Loucy (cell line): ENCODE measurements around the gene ABLIM1.

Experiments used
- H2AFZ ChIP-seq: fragments of 200-600 bp; sonication (generic); 2 replicates; pipeline ENCODE4 v1.6.0; 2016; ENCODE audit warnings: antibody characterized with exemption, mild to moderate bottlenecking, low read length, moderate library complexity
- H3F3A ChIP-seq: fragments of 200-600 bp; 2 replicates; pipeline ENCODE4 v1.6.0; 2016; ENCODE audit warnings: antibody characterized with exemption, low read depth, mild to moderate bottlenecking
- H3K27me3 ChIP-seq: fragments of 200-600 bp; sonication (generic); 2 replicates; pipeline ENCODE4 v1.6.1; 2014; ENCODE audit warnings: low read length, mild to moderate bottlenecking; ENCODE audit not compliant: insufficient read depth, poor library complexity, severe bottlenecking
- H3K36me3 ChIP-seq: fragments of 200-600 bp; sonication (generic); 2 replicates; pipeline ENCODE4 v1.6.1; 2016; ENCODE audit warnings: low read length; ENCODE audit not compliant: insufficient read depth
- H3K4me1 ChIP-seq: fragments of 200-600 bp; sonication (generic); 2 replicates; pipeline ENCODE4 v1.5.1; 2014; ENCODE audit warnings: low read length, mild to moderate bottlenecking; ENCODE audit not compliant: insufficient read depth, poor library complexity, severe bottlenecking
- H3K4me2 ChIP-seq: fragments of 200-600 bp; sonication (generic); 2 replicates; pipeline ENCODE4 v1.6.0; 2014; ENCODE audit warnings: antibody characterized with exemption, low read length, low read depth, mild to moderate bottlenecking; ENCODE audit not compliant: poor library complexity, severe bottlenecking
- H3K4me3 ChIP-seq: fragments of 200-600 bp; sonication (generic); 2 replicates; pipeline ENCODE4 v1.5.1; 2014; ENCODE audit warnings: low read length, mild to moderate bottlenecking, mixed read lengths; ENCODE audit not compliant: poor library complexity, severe bottlenecking
- H3K79me2 ChIP-seq: fragments of 200-600 bp; sonication (generic); 2 replicates; pipeline ENCODE4 v1.6.1; 2014; ENCODE audit warnings: low read length; ENCODE audit not compliant: insufficient read depth
- H3K9ac ChIP-seq: fragments of 200-600 bp; sonication (generic); 2 replicates; pipeline ENCODE4 v1.6.0; 2014; ENCODE audit warnings: mild to moderate bottlenecking, low read depth, low read length, moderate library complexity; ENCODE audit not compliant: poor library complexity, severe bottlenecking
- H3K9me2 ChIP-seq: fragments of 200-600 bp; sonication (generic); replicated peaks from 2 replicates; pipeline ENCODE4 v1.6.1; 2016; ENCODE audit warnings: low read depth, low read length, mixed read lengths
- H3K9me3 ChIP-seq: fragments of 200-600 bp; sonication (generic); 2 replicates; pipeline ENCODE4 v1.6.1; 2014; ENCODE audit warnings: mild to moderate bottlenecking, antibody characterized with exemption, low read length, low read depth; ENCODE audit not compliant: insufficient read depth
- H4K20me1 ChIP-seq: fragments of 200-600 bp; sonication (generic); 2 replicates; pipeline ENCODE4 v1.6.0; 2014; ENCODE audit warnings: antibody characterized with exemption, low read length, mild to moderate bottlenecking; ENCODE audit not compliant: insufficient read depth, poor library complexity, severe bottlenecking
- CTCF ChIP-seq: fragments of 200-600 bp; sonication (generic); conservative IDR thresholded peaks from 2 replicates; pipeline ENCODE4 v1.5.1; 2014; ENCODE audit warnings: mild to moderate bottlenecking, antibody characterized with exemption, low read length
- EZH2phosphoT487 ChIP-seq: fragments of 200-600 bp; IDR thresholded peaks from 2 replicates; pipeline ENCODE4 v1.6.1; 2018; ENCODE audit warnings: antibody characterized with exemption, mild to moderate bottlenecking, moderate library complexity, borderline replicate concordance

The ABLIM1 gene

GRCh38 chr10:114581071-114581470 is 77.0 kb downstream of the ABLIM1 start:
- Histone ChIP-seq H2AFZ (no peak overlapping the region), H3K9ac (no peak overlapping the region), H3K36me3 (peaks cover 10% of the 10 kb centered on the region; the same call in 1 of the 2 replicates), H3K79me2 (peaks cover 54% of the 10 kb centered on the region; the same call in 1 of the 2 replicates), H3K4me1 (peaks cover 11% of the 10 kb centered on the region), H4K20me1 (peaks cover 23% of the 10 kb centered on the region), H3K4me2 (no peak overlapping the region), H3K27me3 (no peaks in the 10 kb centered on the region), H3K9me2 (no peaks in the 10 kb centered on the region), H3K9me3 (no peaks in the 10 kb centered on the region), H3F3A (no peaks in the 10 kb centered on the region), H3K4me3 (no peak overlapping the region)
- no peak for TF ChIP-seq CTCF
- no peak for TF ChIP-seq EZH2phosphoT487

- no peaks in the 10 kb centered on the region for H3K27me3 ChIP-seq
- peaks cover 16% of the 10 kb centered on the region for H4K20me1 ChIP-seq
- H3K9me2 ChIP-seq: no peaks in the 10 kb centered on the region
- peaks cover 42% of the 10 kb centered on the region; the same call in 1 of the 2 replicates for H3K36me3 ChIP-seq
- TF ChIP-seq EZH2phosphoT487: no peak
- no peak for TF ChIP-seq CTCF
- no peak overlapping the region for H2AFZ ChIP-seq
- peaks cover 26% of the 10 kb centered on the region; the same call in 1 of the 2 replicates for H3K79me2 ChIP-seq
- H3F3A ChIP-seq: no peaks in the 10 kb centered on the region
- no peak overlapping the region for H3K4me3 ChIP-seq
- H3K4me2 ChIP-seq: no peak overlapping the region
- peaks cover 11% of the 10 kb centered on the region for H3K4me1 ChIP-seq
- no peak overlapping the region for H3K9ac ChIP-seq
- no peaks in the 10 kb centered on the region for H3K9me3 ChIP-seq
Observed at GRCh38 chr10:114577133-114577532, 80.9 kb downstream of the ABLIM1 start.

GRCh38 chr10:114576716-114577115 is 81.4 kb downstream of the ABLIM1 start:
- Histone ChIP-seq H3K36me3 (peaks cover 46% of the 10 kb centered on the region; the same call in 1 of the 2 replicates), H3K4me1 (peaks cover 11% of the 10 kb centered on the region), H3K27me3 (no peaks in the 10 kb centered on the region), H3K4me2 (no peak overlapping the region), H3F3A (no peaks in the 10 kb centered on the region), H3K9ac (no peak overlapping the region), H2AFZ (no peak overlapping the region), H4K20me1 (peaks cover 16% of the 10 kb centered on the region), H3K9me2 (no peaks in the 10 kb centered on the region), H3K9me3 (no peaks in the 10 kb centered on the region), H3K4me3 (no peak overlapping the region), H3K79me2 (peaks cover 22% of the 10 kb centered on the region; the same call in 1 of the 2 replicates)
- TF ChIP-seq EZH2phosphoT487 (no peak), CTCF (no peak)
